ENCODE data around the gene NSMCE4A. TPM values are rescaled to one million over a fixed set of nuclear protein-coding genes. Genes with fewer than 3 reads are reported as not detected.
"Not testable (repeated sequence)": the region's sequence is repeated elsewhere in the genome, so short reads cannot be mapped to it uniquely, and the experiment has no call there.

Gene NSMCE4A
- polyA plus RNA-seq, 3 donors, result 78.4 to 82.1 (median 79.4) TPM

- no peak for DNase-seq (ENCODE audit: low read depth in 3 of 3, low spot score in 2 of 3)
These were observed 32.1 kb downstream of the NSMCE4A start for GRCh38 chr10:121942749-121943416.

DNA sequence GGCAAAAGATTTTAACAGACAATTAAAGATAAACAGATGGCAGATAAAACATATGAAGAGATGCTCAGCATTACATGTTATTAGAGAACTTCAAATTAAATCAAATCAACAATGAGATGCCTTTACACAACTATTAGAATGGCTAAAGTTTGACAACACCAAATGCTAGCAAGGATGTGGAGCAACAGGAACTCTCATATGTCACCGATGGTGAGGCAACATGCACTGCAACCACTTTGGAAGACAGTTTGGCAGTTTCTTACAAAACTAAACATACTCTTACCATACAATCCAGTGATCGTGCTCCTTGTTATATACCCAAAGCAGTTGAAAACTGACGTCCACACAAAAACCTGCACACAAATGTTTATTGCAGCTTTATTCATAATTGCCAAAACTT lies 33.5 kb downstream of the NSMCE4A start:
- no peak for DNase-seq (ENCODE audit: low read depth in 3 of 3, low spot score in 2 of 3)

- DNase-seq (ENCODE audit: low read depth in 3 of 3, low spot score in 2 of 3), result no peak
These were observed 38.7 kb downstream of the NSMCE4A start for GRCh38 chr10:121936295-121936694.

DNA sequence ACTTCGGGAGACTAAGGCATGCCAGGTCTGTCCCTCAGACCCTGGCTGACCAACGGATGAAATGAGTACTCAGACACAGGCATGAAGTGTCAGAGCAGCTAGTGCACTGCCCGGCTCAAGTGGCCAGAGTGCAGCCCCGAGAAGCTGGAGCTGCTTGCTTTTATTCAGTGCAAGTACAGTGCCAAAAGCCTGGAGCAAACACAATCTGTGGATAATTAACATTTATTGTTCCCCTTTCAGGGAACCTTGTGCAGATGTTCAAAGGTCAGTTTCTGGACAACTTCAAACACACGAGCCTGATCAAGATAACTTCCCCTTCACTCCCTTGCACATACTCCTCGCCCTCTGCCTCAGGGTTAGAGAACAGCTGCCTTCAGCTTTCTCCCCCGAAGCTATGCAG lies 39.3 kb downstream of the NSMCE4A start:
- no peak for DNase-seq (ENCODE audit: low read depth in 3 of 3, low spot score in 2 of 3)

GRCh38 chr10:121930268-121931085 lies 44.5 kb downstream of the NSMCE4A start:
- DNase-seq (ENCODE audit: low read depth in 3 of 3, low spot score in 2 of 3), result not testable (repeated sequence)

DNA sequence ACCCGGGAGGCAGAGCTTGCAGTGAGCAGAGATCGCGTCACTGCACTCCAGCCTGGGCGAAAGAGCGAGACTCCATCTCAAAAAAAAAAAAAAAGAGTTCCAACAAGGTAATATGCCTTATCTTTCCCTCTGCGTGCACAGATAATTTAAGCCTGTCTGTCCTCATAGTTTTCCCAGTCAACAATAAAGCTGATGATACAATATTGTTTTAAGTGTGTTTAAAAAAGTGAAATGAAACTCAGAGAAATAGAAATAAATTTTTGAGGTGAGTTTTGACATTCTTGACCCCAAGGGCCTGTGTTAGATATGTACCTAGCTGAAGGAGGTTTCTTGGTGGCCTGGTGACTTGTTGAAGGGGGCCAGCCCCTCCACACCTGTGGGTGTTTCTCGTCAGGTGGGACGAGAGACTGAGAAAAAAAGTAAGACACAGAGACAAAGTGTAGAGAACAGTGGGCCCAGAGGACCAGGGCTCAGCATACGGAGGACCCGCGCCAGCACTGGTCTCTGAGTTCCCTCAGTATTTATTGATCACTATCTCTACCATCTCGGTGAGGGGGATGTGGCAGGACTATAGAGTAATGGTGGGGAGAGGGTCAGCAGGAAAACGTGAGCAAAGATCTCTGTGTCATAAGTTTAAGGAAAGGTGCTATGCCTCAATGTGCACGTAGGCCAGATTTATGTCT lies 45.3 kb downstream of the NSMCE4A start:
- DNase-seq (ENCODE audit: low read depth in 3 of 3, low spot score in 2 of 3), result not testable (repeated sequence)

GRCh38 chr10:121928528-121928884 lies 46.5 kb downstream of the NSMCE4A start:
- DNase-seq (ENCODE audit: low read depth in 3 of 3, low spot score in 2 of 3), result no peak

- DNase-seq (ENCODE audit: low read depth in 3 of 3, low spot score in 2 of 3), result peak; percentile 81 to 86 (median 82)
These were observed 47.0 kb downstream of the NSMCE4A start, which contains the start of gene ATE1 for GRCh38 chr10:121927841-121928527. ATE1 (minus strand) TSS chr10:121928031; CDS start chr10:121927949, 82 bp downstream.

DNA sequence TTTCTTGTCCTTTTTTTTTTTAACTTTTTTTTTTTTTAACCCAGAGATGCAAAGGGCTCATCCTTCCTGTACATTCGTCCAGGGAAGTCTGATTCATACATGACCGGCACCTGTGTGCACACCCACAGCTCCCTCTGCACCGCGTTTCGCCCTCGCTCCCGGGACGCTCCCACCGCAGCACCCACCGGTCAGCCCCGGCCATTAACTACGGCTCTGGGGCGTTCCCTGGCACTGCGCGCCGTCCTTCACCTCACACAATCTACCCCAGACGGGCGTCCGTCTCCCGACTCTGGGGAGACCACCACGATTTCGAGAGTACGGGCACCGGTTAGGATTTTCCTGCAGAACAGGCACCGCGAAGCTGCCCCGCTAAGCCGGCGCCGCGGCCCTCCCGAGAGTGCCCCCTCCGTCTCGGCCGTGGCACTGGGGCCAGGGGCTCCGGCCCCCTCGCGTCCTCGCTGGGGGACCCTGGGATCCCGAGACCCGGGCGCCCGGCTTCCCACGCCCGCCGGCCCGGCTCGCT lies 47.6 kb downstream of the NSMCE4A start:
- peak in 2 of 3 donors; percentile 34 to 38 for DNase-seq (ENCODE audit: low read depth in 3 of 3, low spot score in 2 of 3)

DNA sequence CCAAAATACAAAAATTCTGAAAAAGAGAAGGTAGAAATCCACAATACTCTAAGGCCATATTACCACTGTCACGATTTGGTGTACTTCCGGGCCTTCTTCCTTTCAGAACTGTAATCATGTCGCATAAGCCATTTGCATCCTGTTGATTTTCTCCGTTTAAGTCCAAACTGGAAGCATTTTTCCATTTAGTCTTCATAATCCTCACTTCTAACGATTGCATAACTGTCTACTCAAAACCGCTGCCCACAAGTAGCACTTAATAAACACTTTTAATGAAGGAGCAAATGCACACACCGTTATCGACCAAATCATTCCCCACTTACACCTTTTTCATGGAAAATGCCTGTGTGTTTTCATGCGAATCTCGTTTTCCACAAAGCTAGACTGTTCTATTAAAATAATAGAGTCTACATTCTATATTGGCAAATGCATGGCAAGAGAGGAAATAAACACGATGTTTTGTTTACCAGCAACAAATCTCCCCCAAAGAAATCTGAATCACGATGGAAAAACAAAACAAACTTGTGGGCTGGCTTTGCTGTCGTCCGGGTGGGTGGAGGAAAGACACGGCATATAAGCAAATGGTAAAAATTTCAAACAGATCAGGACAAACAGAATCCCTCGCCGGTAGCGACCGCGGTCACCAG lies 48.2 kb downstream of the NSMCE4A start:
- DNase-seq (ENCODE audit: low read depth in 3 of 3, low spot score in 2 of 3), result peak; percentile 36 to 39 (median 38)

- DNase-seq (ENCODE audit: low read depth in 3 of 3, low spot score in 2 of 3), result no peak
These were observed 48.9 kb downstream of the NSMCE4A start for GRCh38 chr10:121926157-121926556.

DNA sequence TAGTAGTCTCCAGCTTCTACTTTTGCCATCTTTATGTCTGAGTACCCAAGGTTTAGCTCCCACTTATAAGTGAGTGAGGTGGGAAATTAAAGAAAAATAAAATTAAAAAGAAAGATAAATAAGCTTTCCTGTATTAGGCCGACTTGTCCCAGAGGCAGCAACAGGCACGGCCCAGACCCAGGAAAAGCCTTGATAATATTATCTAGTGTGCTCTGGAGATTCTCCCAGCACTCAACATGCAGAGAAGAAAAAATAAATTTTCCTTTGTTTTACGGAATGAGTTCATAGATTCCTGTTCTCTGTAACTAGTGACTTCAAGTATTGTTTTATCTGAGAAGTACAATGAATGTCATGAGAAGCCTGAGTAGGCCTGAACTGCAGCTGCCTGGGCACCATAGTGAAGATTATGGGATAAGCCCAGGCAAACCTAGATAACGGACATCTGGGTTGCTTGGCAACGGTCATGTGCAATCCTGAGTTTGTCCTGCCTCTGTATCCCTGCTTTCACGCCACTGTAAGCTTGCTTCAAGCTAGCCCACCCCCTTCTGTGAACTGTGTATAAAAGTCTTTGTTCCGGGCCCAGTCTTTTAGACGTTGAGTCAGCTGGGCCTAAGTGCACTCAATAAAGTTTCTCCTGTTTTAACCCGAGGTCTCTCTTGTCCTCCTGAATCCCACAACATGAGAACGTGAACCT lies 53.6 kb downstream of the NSMCE4A start:
- no peak for DNase-seq (ENCODE audit: low read depth in 3 of 3, low spot score in 2 of 3)

GRCh38 chr10:121919666-121920065 lies 55.4 kb downstream of the NSMCE4A start:
- DNase-seq (ENCODE audit: low read depth in 3 of 3, low spot score in 2 of 3), result no peak

DNA sequence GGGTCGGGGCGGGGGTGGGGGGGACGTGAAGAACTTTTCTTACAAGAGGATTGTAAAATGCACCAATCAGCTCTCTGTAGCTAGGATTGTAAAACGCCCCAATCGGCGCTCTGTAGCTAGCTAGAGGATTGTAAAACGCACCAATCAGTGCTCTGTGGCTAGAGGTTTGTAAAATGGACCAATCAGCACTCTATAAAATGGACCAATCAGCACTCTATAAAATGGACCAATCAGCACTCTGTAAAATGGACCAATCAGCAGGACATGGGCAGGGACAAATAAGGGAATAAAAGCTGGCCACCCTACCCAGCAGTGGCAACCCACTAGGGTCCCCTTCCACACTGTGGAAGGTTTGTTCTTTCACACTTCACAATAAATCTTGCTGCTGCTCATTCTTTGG lies 56.2 kb downstream of the NSMCE4A start:
- DNase-seq (ENCODE audit: low read depth in 3 of 3, low spot score in 2 of 3), result not testable (repeated sequence)

DNA sequence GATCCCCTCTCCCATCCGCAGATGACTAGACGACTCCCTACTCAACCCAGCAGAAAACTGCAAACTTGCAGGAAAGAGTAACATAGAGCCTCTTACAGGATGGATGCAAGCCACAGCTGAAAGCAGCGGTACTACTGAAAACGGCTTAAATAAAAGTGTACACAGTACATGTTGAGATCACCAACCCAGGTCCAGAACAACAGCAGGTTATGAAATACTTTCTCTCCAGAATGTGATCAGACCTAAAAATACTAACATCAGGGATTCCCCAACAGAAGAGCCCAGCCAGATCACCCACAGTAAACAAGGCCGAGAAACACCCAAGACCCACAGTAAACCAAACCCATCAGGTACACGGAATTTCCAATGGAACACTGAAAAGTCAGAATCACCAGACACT lies 60.4 kb downstream of the NSMCE4A start:
- no peak for DNase-seq (ENCODE audit: low read depth in 3 of 3, low spot score in 2 of 3)

GRCh38 chr10:121911421-121911697 lies 63.7 kb downstream of the NSMCE4A start:
- no peak for DNase-seq (ENCODE audit: low read depth in 3 of 3, low spot score in 2 of 3)

DNA sequence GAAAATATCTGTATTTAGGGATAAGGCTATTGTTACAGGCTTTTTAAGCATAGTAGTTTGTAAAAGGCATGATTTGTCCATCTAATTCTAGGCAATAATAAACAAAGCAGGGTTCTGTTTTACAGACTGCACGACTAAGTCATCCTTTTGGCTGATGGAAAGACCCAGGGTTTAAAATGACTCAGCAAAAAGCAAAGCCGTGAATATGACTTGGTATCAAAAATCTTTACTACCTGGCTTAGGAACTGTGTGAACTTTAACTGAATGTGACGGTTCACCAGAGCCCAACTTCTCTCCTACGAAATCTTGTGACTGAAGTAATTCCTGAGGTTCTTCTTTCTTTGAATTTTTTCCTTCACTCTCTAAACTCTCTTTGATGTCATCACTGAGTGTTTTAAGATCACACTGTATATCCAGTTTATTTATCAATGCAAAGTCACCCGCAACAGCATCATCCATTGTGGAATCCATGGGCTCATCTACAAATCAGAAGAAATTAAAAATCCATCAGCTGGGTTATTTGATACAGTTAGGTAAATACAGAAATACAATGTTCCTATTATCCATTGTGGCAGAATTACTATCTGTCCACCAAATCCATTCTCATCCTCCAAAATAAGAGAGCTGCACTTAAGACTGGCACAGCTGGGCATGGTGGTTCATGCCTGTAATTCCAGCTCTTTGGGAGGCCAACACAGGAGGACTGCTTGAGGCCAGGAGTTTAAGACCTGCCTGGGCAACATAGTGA lies 64.2 kb downstream of the NSMCE4A start:
- no peak for DNase-seq (ENCODE audit: low read depth in 3 of 3, low spot score in 2 of 3)

Measured in right renal cortex interstitium (tissue), 3 donors.